Psoas muscle (tissue), 8 donors: ENCODE results near the gene TCL1A. TPM values are rescaled to one million over a fixed set of nuclear protein-coding genes. Genes with fewer than 3 reads are reported as not detected.

Source experiments
- ATAC-seq, 4 donors: fragments of 200-7000 bp; cut with Tn5 transposase; one replicate each; pipeline ENCODE4 v1.9.1; 2020; ENCODE audit warnings: moderate library complexity in 3 of 4, mild to moderate bottlenecking in 2 of 4
- DNase-seq, 2 donors: peaks; one replicate each; pipeline ENCODE4 v3.0.0-alpha.2; 2020
- H3K27ac ChIP-seq: fragments of 200-600 bp; one replicate; pipeline ENCODE4 v1.8.0; 2022
- H3K27me3 ChIP-seq, 3 donors: fragments of 200-600 bp in 1 of 3; one replicate each; pipeline versions ENCODE4 v1.6.1 to v1.8.0; 2013 to 2022; ENCODE audit warnings: low read length in 2 of 3, mild to moderate bottlenecking in 2 of 3, moderate library complexity in 1 of 3; ENCODE audit not compliant: insufficient read depth in 3 of 3
- H3K36me3 ChIP-seq, 2 donors: fragments of 200-600 bp in 1 of 2; one replicate each; pipeline versions ENCODE4 v1.6.1 to v1.8.0; 2013 to 2022; ENCODE audit warnings: low read depth in 1 of 2, mild to moderate bottlenecking in 1 of 2, moderate library complexity in 1 of 2; ENCODE audit not compliant: insufficient read depth in 1 of 2
- H3K4me1 ChIP-seq: fragments of 200-600 bp; one replicate; pipeline ENCODE4 v1.8.0; 2022
- H3K4me3 ChIP-seq: fragments of 200-600 bp; one replicate; pipeline ENCODE4 v1.8.0; 2022; ENCODE audit warnings: mild to moderate bottlenecking
- H3K9me3 ChIP-seq: fragments of 200-600 bp; one replicate; pipeline ENCODE4 v1.8.0; 2022
- CTCF ChIP-seq: fragments of 200-600 bp; IDR thresholded peaks from one replicate; pipeline ENCODE4 v1.8.0; 2022; ENCODE audit warnings: antibody characterized with exemption
- WGBS, 3 donors: extraction: QIAGEN DNeasy Blood & Tissue Kit; methylation state at CpG; one replicate each; pipeline versions ENCODE4 v1.1.6 to v1.1.7; 2013; 5-methylcytosine and 5-hydroxymethylcytosine counted together
- intact Hi-C, 2 donors: fragments of 100-400 bp; cut with DNase I; formaldehyde crosslinking; loops; one replicate each; pipeline versions ENCODE4 v1.11.0 to v1.14.2; 2022
- polyA plus RNA-seq, 3 donors: library from polyadenylated mRNA; stranded (reverse); fragments of 200-250 nt; gene quantifications; one replicate each; pipeline ENCODE4 v1.2.3, GENCODE V29; 2013
- total RNA-seq, 4 donors: library from RNA; stranded (reverse); fragmentation: NEBNext Ultra II Directional in 2 of 4; extraction: Animal tissue kit (Norgen Biotek cat#: 25700) in 2 of 4; gene quantifications; one replicate each; pipeline versions ENCODE4 v1.2.1 to v1.2.4, GENCODE V29; 2021 to 2023
- donor health status: healthy with polysubstance abuse.
- donor health status: DM: no; HTN: no; CAD: no; lungs with moderate emphysema.
- donor health status: Bipolar disorder and iron deficiency.
- donor health status: healthy.
- donor health status: DM: yes; HTN: yes; CAD: no.
- donor health status: DM: no; HTN: no; CAD: no.
- donor health status: DM: no; HTN: no; CAD: no.
- donor health status: DM: yes; HTN: yes; CAD: no.

The TCL1A gene
- total and polyA plus RNA-seq, 7 donors: 0.05 to 0.48 (median 0.17) TPM; not detected in 4

GRCh38 chr14:95710106-95710505, 3.8 kb downstream of the TCL1A start:
- DNase-seq: no peak
- no peak for ATAC-seq
- H3K9me3 ChIP-seq: no peaks in the 10 kb centered on the region
- no peak for TF ChIP-seq CTCF
- no peak overlapping the region for H3K4me3 ChIP-seq
- H3K27me3 ChIP-seq: peaks cover 0 to 19% (median 7%) of the 10 kb centered on the region in 3 donors
- H3K27ac ChIP-seq: no peak overlapping the region
- intact Hi-C loops: no loop called here
- H3K36me3 ChIP-seq: no peaks in the 10 kb centered on the region
- WGBS, 3 donors: 89 to 92% (median 89%) methylated on average over 17 of the region's 17 CpGs
- no peaks in the 10 kb centered on the region for H3K4me1 ChIP-seq

DNA sequence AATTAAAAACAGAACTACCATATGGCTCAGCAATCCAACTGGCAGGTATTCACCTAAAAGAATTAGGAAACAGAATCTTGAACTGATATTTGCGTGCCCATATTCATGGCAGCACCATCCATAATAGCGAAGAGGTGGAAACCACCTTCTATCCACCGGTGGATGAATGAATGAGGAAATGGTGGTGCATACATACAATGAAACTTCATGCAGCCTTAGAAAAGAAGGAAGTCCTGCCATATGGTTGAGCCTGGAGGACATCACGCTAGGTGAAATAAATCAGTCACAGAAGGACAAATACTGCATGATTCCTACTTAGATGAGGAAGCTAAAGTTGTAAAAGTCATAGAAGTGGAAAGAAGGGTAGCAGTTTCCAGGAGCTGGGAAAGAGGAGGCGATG, 6.6 kb downstream of the TCL1A start:
- intact Hi-C loops: no loop called here
- DNase-seq: no peak
- TF ChIP-seq CTCF: no peak
- no peaks in the 10 kb centered on the region for H3K9me3 ChIP-seq
- no peaks in the 10 kb centered on the region for H3K4me1 ChIP-seq
- H3K27ac ChIP-seq: no peak overlapping the region
- no peak overlapping the region for H3K4me3 ChIP-seq
- no peaks in the 10 kb centered on the region for H3K36me3 ChIP-seq
- 75 to 82% (median 79%) methylated on average over 5 of the region's 5 CpGs for WGBS, 3 donors
- no peak for ATAC-seq
- peaks cover 0 to 3% (median 0%) of the 10 kb centered on the region in 3 donors for H3K27me3 ChIP-seq

DNA sequence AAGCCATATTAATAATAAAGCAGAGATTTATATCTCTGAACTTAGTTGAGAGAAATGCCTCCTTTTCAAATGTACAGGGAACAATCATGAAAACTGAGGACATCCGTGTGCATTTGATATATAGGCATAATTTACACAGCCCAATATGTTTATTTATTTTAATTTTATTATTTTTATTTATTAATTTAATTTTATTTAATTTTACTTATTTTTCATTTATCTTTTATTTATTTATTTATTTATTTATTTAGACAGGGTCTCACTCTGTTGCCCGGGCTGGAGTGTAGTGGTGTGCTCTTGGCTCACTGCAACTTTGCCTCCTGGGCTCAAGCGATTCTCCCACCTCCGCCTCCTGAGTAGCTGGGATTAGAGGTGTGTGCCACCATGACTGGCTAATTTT, 8.4 kb downstream of the TCL1A start:
- intact Hi-C loops: no loop called here
- no peak for TF ChIP-seq CTCF
- Histone ChIP-seq H3K4me3 (no peak overlapping the region), H3K36me3 (no peaks in the 10 kb centered on the region), H3K9me3 (no peaks in the 10 kb centered on the region), H3K27me3 (peaks cover 0 to 16% (median 0%) of the 10 kb centered on the region in 3 donors), H3K27ac (no peak overlapping the region), H3K4me1 (no peaks in the 10 kb centered on the region)
- DNase-seq (no peak), ATAC-seq (no peak)
- 90 to 92% (median 91%) methylated on average over 4 of the region's 4 CpGs for WGBS, 3 donors

- intact Hi-C loops: no loop called here
- ATAC-seq: no peak
- no peak for DNase-seq
- Histone ChIP-seq H3K27me3 (peaks cover 0 to 16% (median 0%) of the 10 kb centered on the region in 3 donors), H3K4me1 (no peaks in the 10 kb centered on the region), H3K36me3 (no peaks in the 10 kb centered on the region), H3K27ac (no peak overlapping the region), H3K4me3 (no peak overlapping the region), H3K9me3 (no peaks in the 10 kb centered on the region)
- TF ChIP-seq CTCF: no peak
- 59 to 67% (median 64%) methylated on average over 3 of the region's 3 CpGs for WGBS, 3 donors
These were observed 10.1 kb downstream of the TCL1A start for GRCh38 chr14:95703805-95704204.

DNA sequence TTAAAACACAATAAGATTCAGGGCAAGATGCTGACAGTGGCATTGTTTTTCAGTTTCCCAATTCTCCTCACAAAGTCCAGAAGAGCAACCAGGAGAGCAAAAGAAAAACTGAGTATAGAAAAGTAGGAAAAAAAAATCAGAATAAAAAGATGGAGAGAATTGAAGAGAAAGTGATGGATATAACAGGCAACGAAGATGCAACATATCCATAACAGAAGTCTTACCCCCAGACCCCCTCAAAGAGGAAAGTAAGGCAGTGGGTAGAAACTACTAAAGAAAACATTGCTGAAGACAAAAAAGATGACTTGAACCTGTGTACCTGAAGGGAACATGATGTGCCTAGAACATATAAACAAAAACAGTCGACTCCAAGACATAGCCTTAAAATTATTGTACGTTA, 10.6 kb downstream of the TCL1A start:
- Histone ChIP-seq H3K9me3 (no peaks in the 10 kb centered on the region), H3K27ac (no peak overlapping the region), H3K27me3 (peaks cover 0 to 16% (median 0%) of the 10 kb centered on the region in 3 donors), H3K4me3 (no peak overlapping the region), H3K36me3 (no peaks in the 10 kb centered on the region), H3K4me1 (no peaks in the 10 kb centered on the region)
- no peak for TF ChIP-seq CTCF
- intact Hi-C loops: no loop called here
- no peak for DNase-seq
- no peak for ATAC-seq
- WGBS, 3 donors: 74 to 89% (median 82%) methylated on average over 3 of the region's 3 CpGs
